HG03025 (cell line): ENCODE measurements around the gene SLC16A10.

Source experiments
- ATAC-seq: cut with Tn5 transposase; IDR thresholded peaks from one replicate; pipeline ENCODE4 v1.9.1; 2021; ENCODE audit warnings: mild to moderate bottlenecking, moderate library complexity; ENCODE audit not compliant: unreplicated experiment, low FRiP score

SLC16A10 gene

GRCh38 chr6:111208933-111209332, 121.6 kb downstream of the SLC16A10 start:
- no peak for ATAC-seq

GRCh38 chr6:111210194-111210728, 123.0 kb downstream of the SLC16A10 start:
- no peak for ATAC-seq

GRCh38 chr6:111211411-111212030, 124.2 kb downstream of the SLC16A10 start:
- ATAC-seq: no peak

GRCh38 chr6:111212625-111213024, 125.3 kb downstream of the SLC16A10 start:
- ATAC-seq: no peak

- ATAC-seq: no peak
Measured at GRCh38 chr6:111215131-111215530, 127.8 kb downstream of the SLC16A10 start.

GRCh38 chr6:111219785-111220184, 132.5 kb downstream of the SLC16A10 start:
- no peak for ATAC-seq

- ATAC-seq: no peak
Measured at GRCh38 chr6:111220383-111221031, 133.2 kb downstream of the SLC16A10 start.

GRCh38 chr6:111221804-111222203, 134.5 kb downstream of the SLC16A10 start:
- no peak for ATAC-seq

GRCh38 chr6:111222341-111222740, 135.0 kb downstream of the SLC16A10 start:
- peak; percentile 61 for ATAC-seq

- no peak for ATAC-seq
Measured at GRCh38 chr6:111228094-111228493, 140.8 kb downstream of the SLC16A10 start.

- no peak for ATAC-seq
Measured at GRCh38 chr6:111230351-111231089, 143.2 kb downstream of the SLC16A10 start.

GRCh38 chr6:111231090-111231459, 143.8 kb downstream of the SLC16A10 start:
- no peak for ATAC-seq

GRCh38 chr6:111237852-111238251, 150.5 kb downstream of the SLC16A10 start:
- ATAC-seq: no peak

GRCh38 chr6:111238464-111239119, 151.3 kb downstream of the SLC16A10 start:
- no peak for ATAC-seq

GRCh38 chr6:111239461-111239860, 152.2 kb downstream of the SLC16A10 start:
- ATAC-seq: no peak

- no peak for ATAC-seq
Measured at GRCh38 chr6:111242452-111242851, 155.1 kb downstream of the SLC16A10 start.

- no peak for ATAC-seq
Measured at GRCh38 chr6:111243095-111243494, 155.8 kb downstream of the SLC16A10 start.

- no peak for ATAC-seq
Measured at GRCh38 chr6:111248789-111249188, 161.5 kb downstream of the SLC16A10 start.

GRCh38 chr6:111250791-111251354, 163.6 kb downstream of the SLC16A10 start:
- no peak for ATAC-seq

- no peak for ATAC-seq
Measured at GRCh38 chr6:111252726-111253125, 165.4 kb downstream of the SLC16A10 start.
